H1 (cell line): ENCODE data around the gene GRAMD4. TPM values are rescaled to one million over a fixed set of nuclear protein-coding genes. Genes with fewer than 3 reads are reported as not detected.

Source experiments
- CTCF ChIA-PET: fragments of 300-600 bp; sonication (Branson Sonifier 250); formaldehyde crosslinking; loops from one replicate; lab custom pipeline; 2021; ENCODE audit not compliant: partially characterized antibody; lab: Charles Lee
- POLR2A ChIA-PET: fragments of 300-600 bp; sonication (Branson Sonifier 250); formaldehyde crosslinking; loops from one replicate; lab custom pipeline; 2021; ENCODE audit warnings: inconsistent platforms; ENCODE audit not compliant: partially characterized antibody; lab: Charles Lee
- DNase-seq, 2 experiments: peaks; one replicate each; pipeline versions ENCODE4 v3.0.0 to v3.0.0-alpha.2; 2010 to 2022; ENCODE audit warnings: low spot score in 2 of 2, low read depth in 1 of 2, mixed read lengths in 1 of 2
- FAIRE-seq: peaks from 2 replicates; lab custom pipeline; 2011; peaks lifted over from hg19 to GRCh38; lab: Jason Lieb, UNC
- H2AFZ ChIP-seq: 2 replicates; pipeline ENCODE4 v1.8.1; 2012; ENCODE audit warnings: low read length, inconsistent platforms
- H2AK5ac ChIP-seq: 2 replicates; pipeline ENCODE4 v1.6.1; 2013; ENCODE audit warnings: low read depth, low read length
- H2BK120ac ChIP-seq: replicated peaks from 2 replicates; pipeline ENCODE3; 2013; ENCODE audit warnings: low read depth, low read length, inconsistent platforms
- H2BK12ac ChIP-seq: 2 replicates; pipeline ENCODE4 v1.6.1; 2013; ENCODE audit warnings: low read depth, low read length
- H2BK15ac ChIP-seq: 2 replicates; pipeline ENCODE4 v1.6.1; 2013; ENCODE audit warnings: low read length
- H2BK20ac ChIP-seq: 2 replicates; pipeline ENCODE4 v1.6.1; 2013; ENCODE audit warnings: low read length
- H2BK5ac ChIP-seq: 2 replicates; pipeline ENCODE4 v1.6.1; 2013; ENCODE audit warnings: low read depth, low read length
- H3K14ac ChIP-seq: 2 replicates; pipeline ENCODE4 v1.6.1; 2013; ENCODE audit warnings: inconsistent platforms; ENCODE audit not compliant: insufficient read length
- H3K18ac ChIP-seq: 2 replicates; pipeline ENCODE4 v1.6.1; 2013; ENCODE audit warnings: low read length; ENCODE audit errors: extremely low read depth
- H3K23ac ChIP-seq: 2 replicates; pipeline ENCODE4 v1.6.1; 2013; ENCODE audit warnings: inconsistent platforms; ENCODE audit not compliant: insufficient read length
- H3K23me2 ChIP-seq: 2 replicates; pipeline ENCODE4 v1.6.1; 2013; ENCODE audit warnings: low read depth, low read length
- H3K27ac ChIP-seq: 2 replicates; pipeline ENCODE4 v1.6.1; 2011; ENCODE audit warnings: low read depth, low read length, inconsistent platforms
- H3K27me3 ChIP-seq, 4 experiments: replicated peaks in 1 of 4; 1 replicate in 1 of 4; 2 replicates in 3 of 4; pipeline versions ENCODE4 v1.6.1 to v1.8.1; 2011 to 2013; ENCODE audit warnings: low read length in 3 of 4, mild to moderate bottlenecking in 3 of 4, inconsistent platforms in 2 of 4, mixed read lengths in 2 of 4, moderate library complexity in 1 of 4; ENCODE audit not compliant: control insufficient read depth in 3 of 4, insufficient read depth in 3 of 4; ENCODE audit errors: extremely low read depth in 1 of 4
- H3K36me3 ChIP-seq, 4 experiments: 2 replicates each; pipeline versions ENCODE4 v1.6.1 to v1.8.1; 2011 to 2013; ENCODE audit warnings: mild to moderate bottlenecking in 4 of 4, low read length in 3 of 4, moderate library complexity in 2 of 4, control low read depth in 1 of 4, inconsistent platforms in 1 of 4; ENCODE audit not compliant: insufficient read depth in 4 of 4, control insufficient read depth in 2 of 4
- H3K4ac ChIP-seq: replicated peaks from 2 replicates; pipeline ENCODE3; 2013; ENCODE audit warnings: low read length, low read depth, mixed read lengths, inconsistent platforms; ENCODE audit not compliant: insufficient read length
- H3K4me1 ChIP-seq, 4 experiments: replicated peaks in 1 of 4; 1 replicate in 1 of 4; 2 replicates in 3 of 4; pipeline versions ENCODE4 v1.6.1 to v1.8.1; 2011 to 2013; ENCODE audit warnings: low read length in 3 of 4, inconsistent platforms in 2 of 4, mixed read lengths in 1 of 4; ENCODE audit not compliant: insufficient read depth in 4 of 4, control insufficient read depth in 3 of 4
- H3K4me2 ChIP-seq, 2 experiments: 2 replicates each; pipeline versions ENCODE4 v1.6.1 to v1.8.1; 2011 to 2013; ENCODE audit warnings: low read depth in 2 of 2, low read length in 2 of 2, control low read depth in 1 of 2, inconsistent platforms in 1 of 2, mild to moderate bottlenecking in 1 of 2; ENCODE audit not compliant: insufficient read depth in 1 of 2
- H3K4me3 ChIP-seq, 4 experiments: fragments of 200-600, 300-600 bp in 1 of 4; sonication (generic), shearing (Covaris generic), sonication (Bioruptor Twin) in 1 of 4; 2 replicates each; pipeline versions ENCODE4 v1.5.1 to v1.8.1; 2011 to 2016; ENCODE audit warnings: low read length in 4 of 4, low read depth in 3 of 4, control low read depth in 2 of 4, inconsistent platforms in 2 of 4, mild to moderate bottlenecking in 2 of 4, mixed read lengths in 1 of 4, moderate library complexity in 1 of 4; ENCODE audit not compliant: insufficient read depth in 2 of 4; ENCODE audit errors: extremely low read depth in 1 of 4
- H3K56ac ChIP-seq: replicated peaks from 2 replicates; pipeline ENCODE3; 2013; ENCODE audit warnings: low read depth, mild to moderate bottlenecking, mixed read lengths, low read length, inconsistent platforms; ENCODE audit not compliant: insufficient read length
- H3K79me1 ChIP-seq: 2 replicates; pipeline ENCODE4 v1.6.1; 2013; ENCODE audit warnings: low read depth, low read length, control low read depth
- H3K79me2 ChIP-seq, 2 experiments: 2 replicates each; pipeline versions ENCODE4 v1.6.1 to v1.8.1; 2012 to 2013; ENCODE audit warnings: low read length in 2 of 2, mild to moderate bottlenecking in 2 of 2, inconsistent platforms in 1 of 2; ENCODE audit not compliant: insufficient read depth in 2 of 2, control insufficient read depth in 1 of 2
- H3K9ac ChIP-seq, 4 experiments: replicated peaks in 1 of 4; 1 replicate in 1 of 4; 2 replicates in 3 of 4; pipeline versions ENCODE4 v1.6.1 to v1.8.1; 2011 to 2013; ENCODE audit warnings: low read depth in 3 of 4, low read length in 3 of 4, control low read depth in 2 of 4, mild to moderate bottlenecking in 2 of 4, moderate library complexity in 2 of 4, inconsistent platforms in 1 of 4; ENCODE audit errors: extremely low read depth in 1 of 4
- H3K9me3 ChIP-seq, 2 experiments: 2 replicates each; pipeline versions ENCODE4 v1.6.1 to v1.8.1; 2012 to 2013; ENCODE audit warnings: mild to moderate bottlenecking in 2 of 2, moderate library complexity in 2 of 2, control low read depth in 1 of 2, inconsistent platforms in 1 of 2, low read depth in 1 of 2, low read length in 1 of 2, mixed read lengths in 1 of 2; ENCODE audit not compliant: insufficient read depth in 2 of 2
- H4K20me1 ChIP-seq, 2 experiments: replicated peaks in 1 of 2; 2 replicates each; pipeline versions ENCODE3 to v1.8.1; 2011 to 2013; ENCODE audit warnings: inconsistent platforms in 2 of 2, low read length in 2 of 2, mild to moderate bottlenecking in 1 of 2; ENCODE audit not compliant: insufficient read depth in 2 of 2, control insufficient read depth in 1 of 2
- H4K5ac ChIP-seq: 2 replicates; pipeline ENCODE4 v1.6.1; 2013; ENCODE audit warnings: low read length, low read depth, mixed read lengths, inconsistent platforms; ENCODE audit not compliant: insufficient read length
- H4K8ac ChIP-seq: 2 replicates; pipeline ENCODE4 v1.8.0; 2013; ENCODE audit warnings: mild to moderate bottlenecking, moderate library complexity, low read length, inconsistent platforms; ENCODE audit not compliant: insufficient read depth; ENCODE audit errors: extremely low read depth
- H4K91ac ChIP-seq: replicated peaks from 2 replicates; pipeline ENCODE3; 2013; ENCODE audit warnings: low read length, mixed read lengths, inconsistent platforms; ENCODE audit not compliant: insufficient read length
- ASH2L ChIP-seq: fragments of 200-600, 300-600 bp; sonication (generic); IDR thresholded peaks from one replicate; pipeline ENCODE4 v1.7.1; 2017; ENCODE audit warnings: low read length
- CHD1 ChIP-seq: IDR thresholded peaks from 2 replicates; pipeline ENCODE4 v1.6.1; 2012; ENCODE audit warnings: low read depth, low read length, improper control_type of control experiment
- CTBP2 ChIP-seq: IDR thresholded peaks from 2 replicates; pipeline ENCODE4 v1.7.0; 2011; ENCODE audit warnings: borderline replicate concordance, mild to moderate bottlenecking, moderate library complexity, mixed read lengths, low read length; ENCODE audit not compliant: insufficient read depth, insufficient read length
- EP300 ChIP-seq, 2 experiments: IDR thresholded peaks; 1 replicate in 1 of 2; 2 replicates in 1 of 2; pipeline ENCODE4 v1.6.1; 2011 to 2012; ENCODE audit warnings: low read depth in 2 of 2, low read length in 2 of 2, mild to moderate bottlenecking in 2 of 2, borderline replicate concordance in 1 of 2, inconsistent platforms in 1 of 2, moderate library complexity in 1 of 2
- HDAC2 ChIP-seq, 2 experiments: fragments of 300-600 bp in 1 of 2; sonication (generic) in 1 of 2; IDR thresholded peaks; 2 replicates each; pipeline ENCODE4 v1.6.1; 2011 to 2012; ENCODE audit warnings: low read depth in 2 of 2, low read length in 2 of 2, mild to moderate bottlenecking in 2 of 2, moderate library complexity in 2 of 2, borderline replicate concordance in 1 of 2, inconsistent platforms in 1 of 2
- JUN ChIP-seq: IDR thresholded peaks from 2 replicates; pipeline ENCODE4 v1.6.1; 2011; ENCODE audit warnings: low read depth, mild to moderate bottlenecking, improper control_type of control experiment, low read length
- JUND ChIP-seq: IDR thresholded peaks from 2 replicates; pipeline ENCODE4 v1.6.1; 2011; ENCODE audit warnings: mild to moderate bottlenecking, improper control_type of control experiment, low read length
- KDM1A ChIP-seq: fragments of 200-600, 300-600 bp; sonication (generic); IDR thresholded peaks from 2 replicates; pipeline ENCODE4 v1.7.1; 2016; ENCODE audit warnings: mild to moderate bottlenecking, low read length, borderline replicate concordance
- SIN3A ChIP-seq, 2 experiments: IDR thresholded peaks in 1 of 2; conservative IDR thresholded peaks in 1 of 2; 2 replicates each; pipeline ENCODE4 v1.6.1; 2011 to 2012; ENCODE audit warnings: low read length in 2 of 2, improper control_type of control experiment in 1 of 2, low read depth in 1 of 2, mild to moderate bottlenecking in 1 of 2
- SP1 ChIP-seq: IDR thresholded peaks from 2 replicates; pipeline ENCODE4 v1.6.1; 2011; ENCODE audit warnings: low read depth, low read length
- TAF1 ChIP-seq: IDR thresholded peaks from 2 replicates; pipeline ENCODE4 v1.6.1; 2011; ENCODE audit warnings: mild to moderate bottlenecking, low read depth, low read length
- TEAD4 ChIP-seq: IDR thresholded peaks from 2 replicates; pipeline ENCODE4 v1.6.1; 2012; ENCODE audit warnings: low read depth, low read length, inconsistent platforms, mixed read lengths
- YY1 ChIP-seq: IDR thresholded peaks from 2 replicates; pipeline ENCODE4 v1.6.1; 2011; ENCODE audit warnings: low read depth, mild to moderate bottlenecking, low read length
- WGBS, 2 experiments: shearing (Covaris generic) in 1 of 2; methylation state at CpG; one replicate each; pipeline versions ENCODE4 v1.1.6 to v1.1.7; 2013 to 2015; ENCODE audit warnings: low lambda C conversion rate in 2 of 2, mixed read lengths in 2 of 2, inconsistent platforms in 1 of 2, low coverage in 1 of 2, missing lambda C conversion rate in 1 of 2; ENCODE audit not compliant: insufficient replicate concordance in 2 of 2, insufficient coverage in 1 of 2, insufficient read length in 1 of 2; ENCODE audit errors: extremely low coverage in 1 of 2, missing lambda C conversion rate in 1 of 2; 5-methylcytosine and 5-hydroxymethylcytosine counted together
- polyA plus RNA-seq, 7 experiments: library from polyadenylated mRNA; depleted of rRNA in 3 of 7; stranded (reverse) in 5 of 7; unstranded in 2 of 7; fragments of >200 nt in 5 of 7; fragments of 200-250 nt in 2 of 7; gene quantifications; 1 replicate in 5 of 7; 2 replicates in 1 of 7; 4 replicates in 1 of 7; pipeline versions ENCODE4 v1.2.1 to v1.2.3, GENCODE V29; 2011 to 2013; ENCODE audit warnings: missing spikeins in 2 of 7, mixed read lengths in 2 of 7
- total RNA-seq: library from RNA; stranded (reverse); fragmentation: NEBNext Ultra II Directional; extraction: Animal tissue kit (Norgen Biotek cat#: 25700); gene quantifications from 2 replicates; pipeline ENCODE4 v1.2.1, GENCODE V29; 2021

Gene GRAMD4
- total and polyA plus RNA-seq, 2 of the 8 experiments (the other 6 are each of a cell fraction or from before 2014, with no cell fraction given): 7.9 to 25.6 TPM

- H4K8ac ChIP-seq: no peak overlapping the region; the same call in 1 of the 2 replicates
- CTCF ChIA-PET: interaction anchor here (0.6 to 2.1 kb wide), 3 partner anchors 11 to 107 kb away, joined by 3 to 15 read pairs (median 7); no protein-coding TSS in a partner anchor
- no peak overlapping the region for H2AFZ ChIP-seq
- DNase-seq: no peak
- no peak overlapping the region; the same call in 1 of the 2 replicates for H3K18ac ChIP-seq
- POLR2A ChIA-PET: interaction anchor here (1.0 to 3.6 kb wide), 2 partner anchors 11 to 12 kb away, joined by 3 to 11 read pairs; no protein-coding TSS in a partner anchor
- no peak overlapping the region for H3K14ac ChIP-seq
- peaks cover 0 to 7% of the 10 kb centered on the region in 2 experiments for H4K20me1 ChIP-seq
- H3K23ac ChIP-seq: no peak overlapping the region
- no peak overlapping the region for H3K4me3 ChIP-seq
- 93% methylated on average over 14 of the region's 15 CpGs; no CpG with 5 or more reads in 1 of the 2 experiments for WGBS, 2 experiments
- no peak overlapping the region for H3K56ac ChIP-seq
- H2BK20ac ChIP-seq: no peak overlapping the region
- H3K4me1 ChIP-seq: peaks cover 0 to 27% (median 15%) of the 10 kb centered on the region in 4 experiments; a peak in 6 of 7 replicates
- no peak overlapping the region for H3K4me2 ChIP-seq
- 0 out of 2 replicates have a peak overlapping the region, but pooled peaks have one; percentile 75 for H2AK5ac ChIP-seq
- no peak overlapping the region for H2BK120ac ChIP-seq
- no peak overlapping the region; the same call in 1 of the 2 replicates for H2BK15ac ChIP-seq
- TF ChIP-seq HDAC2 (IDR thresholded peaks at IDR 0.05; ENCODE audit: borderline replicate concordance in 1 of 2, low read depth in 2 of 2, low read length in 2 of 2) (no peak), TAF1 (no peak), SIN3A (conservative IDR thresholded peaks at IDR 0.05 in 1 of 2, IDR thresholded peaks at IDR 0.05 in 1 of 2; ENCODE audit: low read depth in 1 of 2, low read length in 2 of 2) (no peak), KDM1A (no peak), EP300 (IDR thresholded peaks at IDR 0.05; ENCODE audit: borderline replicate concordance in 1 of 2, low read depth in 2 of 2, low read length in 2 of 2) (no peak), YY1 (no peak), SP1 (no peak), TEAD4 (no peak), JUN (no peak), JUND (no peak), CTBP2 (no peak), ASH2L (no peak), CHD1 (no peak)
- H3K27me3 ChIP-seq: peaks cover 0 to 11% (median 5%) of the 10 kb centered on the region in 4 experiments; a peak in 4 of 7 replicates
- FAIRE-seq: no peak
- H3K9me3 ChIP-seq: no peaks in the 10 kb centered on the region
- no peak overlapping the region for H4K91ac ChIP-seq
- no peaks in the 10 kb centered on the region for H3K79me2 ChIP-seq
- H3K36me3 ChIP-seq: no peaks in the 10 kb centered on the region
- H3K9ac ChIP-seq: no peak overlapping the region
- no peak overlapping the region for H2BK12ac ChIP-seq
- H2BK5ac ChIP-seq: no peak overlapping the region
- peaks cover 14% of the 10 kb centered on the region; the same call in 1 of the 2 replicates for H3K79me1 ChIP-seq
- peaks cover 11% of the 10 kb centered on the region; the same call in 1 of the 2 replicates for H3K23me2 ChIP-seq
- H3K27ac ChIP-seq: no peak overlapping the region
- no peak overlapping the region for H3K4ac ChIP-seq
- no peak overlapping the region for H4K5ac ChIP-seq
Observed at GRCh38 chr22:46574438-46574992, 45.7 kb upstream of the GRAMD4 start.
